ENCODE measurements around the gene SEMA5A. TPM values are rescaled to one million over a fixed set of nuclear protein-coding genes. Genes with fewer than 3 reads are reported as not detected.

SEMA5A gene
- total RNA-seq, 1 donor from 2014 or later = 13.8 TPM

DNA sequence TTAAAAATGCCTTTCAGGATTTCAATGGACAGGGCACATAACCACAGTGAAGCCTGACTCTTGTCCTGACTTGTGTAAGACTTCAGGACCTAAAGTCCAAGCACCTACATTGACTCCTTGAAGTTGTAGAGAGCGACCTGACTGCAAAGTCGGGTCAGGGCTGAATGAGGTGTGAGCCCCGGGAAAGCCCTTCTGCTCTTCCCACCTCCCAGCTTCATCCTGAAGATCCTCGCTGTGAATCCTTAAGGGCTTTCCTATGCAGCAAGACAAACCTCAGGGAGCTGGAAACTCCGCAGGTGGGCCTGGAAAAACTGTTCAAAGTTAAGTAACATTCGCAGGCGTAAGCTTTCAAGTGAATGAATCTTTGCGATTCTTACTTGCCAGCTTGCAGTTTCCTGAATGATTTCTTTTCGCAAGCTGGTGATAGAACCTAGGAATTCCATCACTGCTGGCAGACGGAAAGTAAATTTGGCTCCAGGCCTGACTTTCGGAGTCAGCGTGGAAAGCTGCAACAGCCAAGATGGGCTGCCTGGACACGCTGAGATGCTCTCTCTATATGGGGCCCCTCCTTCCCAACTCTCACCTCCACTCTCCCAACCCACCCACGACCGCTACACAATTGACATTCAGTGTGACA, 10.9 kb downstream of the SEMA5A start:
- H3K27ac Mint-ChIP-seq (ENCODE audit: unreplicated experiment) = no peak overlapping the region
- FAIRE-seq = no peak

GRCh38 chr5:9533562-9534364, 12.1 kb downstream of the SEMA5A start:
- Mint-ChIP-seq H3K27me3 (ENCODE audit: low read depth, unreplicated experiment) (no peaks in the 10 kb centered on the region), H3K27ac (ENCODE audit: unreplicated experiment) (no peak overlapping the region)
- peaks cover 6% of the 10 kb centered on the region for H3K79me2 ChIP-seq (ENCODE audit: insufficient read depth, low read length)

More for the DNA sequence above, 10.9 kb downstream of the SEMA5A start:
- Histone ChIP-seq H3K79me2 (ENCODE audit: insufficient read depth, low read length) (peaks cover 6% of the 10 kb centered on the region), H3K4me2 (ENCODE audit: low read length) (peak overlapping the region; percentile 14), H3K9me3 (ENCODE audit: insufficient read depth, low read depth, low read length) (no peaks in the 10 kb centered on the region), H3K36me3 (ENCODE audit: insufficient read depth, low read length) (no peaks in the 10 kb centered on the region), H3K27me3 (ENCODE audit: insufficient read depth, low read length) (no peaks in the 10 kb centered on the region), H3K27ac (ENCODE audit: low read depth, low read length) (no peak overlapping the region), H3K9ac (ENCODE audit: low read length) (no peak overlapping the region), H3K4me3 (ENCODE audit: insufficient read depth, low read depth, low read length) (no peak overlapping the region), H4K20me1 (ENCODE audit: insufficient read depth, low read length) (no peaks in the 10 kb centered on the region), H2AFZ (ENCODE audit: low read depth, low read length) (no peak overlapping the region), H3K4me1 (ENCODE audit: insufficient read depth, low read length) (peaks cover 5% of the 10 kb centered on the region)
- no peak overlapping the region for H3K4me3 Mint-ChIP-seq (ENCODE audit: unreplicated experiment)
- TF ChIP-seq CTCF (IDR thresholded peaks at IDR 0.05; ENCODE audit: insufficient read depth, low read depth, low read length) (no peak), EZH2 (IDR thresholded peaks at IDR 0.05; ENCODE audit: insufficient read depth, low read length) (no peak)
- DNase-seq (ENCODE audit: low read depth) = no peak
- H3K27me3 Mint-ChIP-seq (ENCODE audit: low read depth, unreplicated experiment) = no peaks in the 10 kb centered on the region
- peaks cover 2% of the 10 kb centered on the region for H3K36me3 Mint-ChIP-seq (ENCODE audit: low read depth, unreplicated experiment)
- no peaks in the 10 kb centered on the region for H3K9me3 Mint-ChIP-seq (ENCODE audit: unreplicated experiment)
- H3K4me1 Mint-ChIP-seq (ENCODE audit: low read depth, unreplicated experiment) = peaks cover 7% of the 10 kb centered on the region

More at GRCh38 chr5:9533562-9534364, 12.1 kb downstream of the SEMA5A start:
- no peaks in the 10 kb centered on the region for H3K36me3 ChIP-seq (ENCODE audit: insufficient read depth, low read length)
- no peaks in the 10 kb centered on the region for H4K20me1 ChIP-seq (ENCODE audit: insufficient read depth, low read length)
- Mint-ChIP-seq H3K36me3 (ENCODE audit: low read depth, unreplicated experiment) (no peaks in the 10 kb centered on the region), H3K4me3 (ENCODE audit: unreplicated experiment) (no peak overlapping the region), H3K4me1 (ENCODE audit: low read depth, unreplicated experiment) (peaks cover 7% of the 10 kb centered on the region), H3K9me3 (ENCODE audit: unreplicated experiment) (no peaks in the 10 kb centered on the region)
- H3K4me2 ChIP-seq (ENCODE audit: low read length) = peak overlapping the region; percentile 45
- H3K27me3 ChIP-seq (ENCODE audit: insufficient read depth, low read length) = no peaks in the 10 kb centered on the region
- H3K9ac ChIP-seq (ENCODE audit: low read length) = no peak overlapping the region
- DNase-seq (ENCODE audit: low read depth) = peak; percentile 47
- H2AFZ ChIP-seq (ENCODE audit: low read depth, low read length) = no peak overlapping the region
- H3K27ac ChIP-seq (ENCODE audit: low read depth, low read length) = no peak overlapping the region
- H3K4me3 ChIP-seq (ENCODE audit: insufficient read depth, low read depth, low read length) = no peak overlapping the region
- peaks cover 5% of the 10 kb centered on the region for H3K4me1 ChIP-seq (ENCODE audit: insufficient read depth, low read length)
- TF ChIP-seq CTCF (IDR thresholded peaks at IDR 0.05; ENCODE audit: insufficient read depth, low read depth, low read length) = no peak
- TF ChIP-seq EZH2 (IDR thresholded peaks at IDR 0.05; ENCODE audit: insufficient read depth, low read length) = no peak
- no peak for FAIRE-seq
- H3K9me3 ChIP-seq (ENCODE audit: insufficient read depth, low read depth, low read length) = no peaks in the 10 kb centered on the region

Measured in astrocyte (in vitro differentiated cells and primary cell).